Urinary bladder (tissue), 4 donors: ENCODE results near the gene LRRC3. TPM values are rescaled to one million over a fixed set of nuclear protein-coding genes. Genes with fewer than 3 reads are reported as not detected.

Experiments used
- DNase-seq: peaks from one replicate; pipeline ENCODE4 v3.0.0-alpha.2; 2015; ENCODE audit errors: extremely low spot score
- H3K27ac ChIP-seq: one replicate; pipeline ENCODE4 v1.5.1; 2013; ENCODE audit warnings: low read depth, mild to moderate bottlenecking, moderate library complexity
- H3K36me3 ChIP-seq: one replicate; pipeline ENCODE4 v1.6.1; 2013; ENCODE audit warnings: mild to moderate bottlenecking, moderate library complexity; ENCODE audit not compliant: insufficient read depth
- H3K4me1 ChIP-seq: one replicate; pipeline ENCODE4 v1.6.1; 2013; ENCODE audit warnings: mild to moderate bottlenecking, moderate library complexity; ENCODE audit not compliant: insufficient read depth
- H3K4me3 ChIP-seq: one replicate; pipeline ENCODE4 v1.5.1; 2013; ENCODE audit warnings: low read depth, low read length
- WGBS: extraction: QIAGEN DNeasy Blood & Tissue Kit; methylation state at CpG from one replicate; pipeline ENCODE4 v1.1.7; 2013; 5-methylcytosine and 5-hydroxymethylcytosine counted together
- polyA plus RNA-seq: library from polyadenylated mRNA; stranded (reverse); fragments of 200-250 nt; gene quantifications from one replicate; pipeline ENCODE4 v1.2.3, GENCODE V29; 2013
- total RNA-seq: library from RNA; depleted of rRNA; stranded (reverse); fragments of >200 nt; gene quantifications from one replicate; pipeline ENCODE4 v1.2.3, GENCODE V29; 2014
- donor health status: healthy with polysubstance abuse.
- donor health status: healthy.

Gene LRRC3
- total and polyA plus RNA-seq, 2 donors: 1.5 to 4.1 TPM

DNA sequence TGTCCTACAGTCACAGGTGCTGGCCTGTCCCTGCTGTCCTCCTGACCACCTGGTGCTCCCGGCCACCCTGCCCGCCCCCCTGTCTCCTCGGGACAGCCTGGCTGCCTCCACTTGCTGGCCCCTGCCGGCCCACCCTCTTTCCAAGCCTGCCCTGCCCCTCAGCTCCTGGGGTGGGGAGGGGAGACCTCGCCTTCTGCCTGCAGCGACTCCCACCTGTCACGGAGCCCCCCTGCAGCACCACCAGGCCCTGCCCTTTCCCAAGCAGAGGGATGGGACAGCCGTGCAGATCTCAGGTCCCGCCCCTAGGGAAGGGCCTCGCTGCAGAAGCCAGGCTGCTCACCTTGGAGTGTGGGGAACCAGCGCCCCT, 7.5 kb downstream of the LRRC3 start:
- Histone ChIP-seq H3K27ac (no peak overlapping the region), H3K4me1 (no peaks in the 10 kb centered on the region), H3K36me3 (no peaks in the 10 kb centered on the region), H3K4me3 (no peak overlapping the region)
- 84% methylated on average over 11 of the region's 11 CpGs for WGBS
- no peak for DNase-seq

DNA sequence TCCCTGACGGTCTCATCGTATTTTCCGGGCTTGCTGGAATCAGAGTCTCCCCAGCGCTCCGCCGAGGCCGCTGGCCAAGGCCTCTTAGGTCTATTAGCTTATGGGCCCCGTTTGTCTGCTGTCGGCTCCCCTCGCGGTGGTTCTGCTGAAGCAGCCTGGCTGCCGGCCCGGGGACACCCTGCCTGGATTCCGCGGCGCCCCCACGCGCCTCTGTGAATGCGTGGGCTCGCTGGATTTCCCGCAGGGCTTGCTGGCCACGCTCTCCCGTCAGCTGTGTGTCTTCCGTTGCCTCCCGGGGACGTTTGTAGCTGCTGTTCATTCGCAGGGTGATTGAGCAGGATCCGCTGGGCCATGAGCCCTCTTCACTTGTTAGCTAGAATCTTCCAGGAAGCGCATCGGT, 8.4 kb downstream of the LRRC3 start:
- H3K27ac ChIP-seq: no peak overlapping the region
- H3K4me3 ChIP-seq: no peak overlapping the region
- DNase-seq: no peak
- H3K4me1 ChIP-seq: no peaks in the 10 kb centered on the region
- H3K36me3 ChIP-seq: no peaks in the 10 kb centered on the region
- 59% methylated on average over 30 of the region's 30 CpGs for WGBS

GRCh38 chr21:44464351-44464750, 9.0 kb downstream of the LRRC3 start:
- no peak for DNase-seq
- H3K4me3 ChIP-seq: no peak overlapping the region
- WGBS: 89% methylated on average over 12 of the region's 12 CpGs
- no peaks in the 10 kb centered on the region for H3K36me3 ChIP-seq
- no peaks in the 10 kb centered on the region for H3K4me1 ChIP-seq
- no peak overlapping the region for H3K27ac ChIP-seq

DNA sequence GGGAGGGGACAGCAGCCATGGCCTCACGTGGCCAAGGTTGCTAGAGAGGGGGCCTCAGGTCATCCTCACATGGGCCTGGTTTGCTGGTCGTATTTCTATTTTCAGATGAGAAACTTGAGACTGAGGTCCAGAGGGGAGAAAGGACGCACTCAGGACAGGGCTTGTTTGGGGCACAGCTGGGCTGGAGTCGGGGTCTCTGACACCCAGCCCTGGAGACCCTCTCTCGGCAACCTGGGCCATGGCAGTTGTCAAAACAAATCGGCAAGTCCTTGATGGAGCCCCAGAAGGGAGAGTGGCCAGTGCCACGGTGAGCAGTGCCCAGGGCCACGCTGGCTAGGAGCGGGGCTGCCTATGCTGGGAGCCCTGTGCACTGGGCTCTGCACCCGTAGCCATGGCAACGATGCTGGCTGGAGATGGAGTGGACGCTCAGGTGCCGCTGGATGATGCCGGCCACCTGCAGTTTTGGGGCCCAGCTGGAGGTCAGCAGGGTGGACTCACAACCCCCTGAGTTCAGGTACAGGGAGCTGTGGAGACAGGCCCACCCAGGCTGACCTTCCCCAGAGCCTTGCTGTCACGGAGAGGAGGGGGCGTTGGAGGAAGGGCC, 11.1 kb downstream of the LRRC3 start:
- no peak overlapping the region for H3K27ac ChIP-seq
- H3K4me1 ChIP-seq: no peaks in the 10 kb centered on the region
- WGBS: 91% methylated on average over 16 of the region's 16 CpGs
- H3K4me3 ChIP-seq: no peak overlapping the region
- no peaks in the 10 kb centered on the region for H3K36me3 ChIP-seq
- no peak for DNase-seq

DNA sequence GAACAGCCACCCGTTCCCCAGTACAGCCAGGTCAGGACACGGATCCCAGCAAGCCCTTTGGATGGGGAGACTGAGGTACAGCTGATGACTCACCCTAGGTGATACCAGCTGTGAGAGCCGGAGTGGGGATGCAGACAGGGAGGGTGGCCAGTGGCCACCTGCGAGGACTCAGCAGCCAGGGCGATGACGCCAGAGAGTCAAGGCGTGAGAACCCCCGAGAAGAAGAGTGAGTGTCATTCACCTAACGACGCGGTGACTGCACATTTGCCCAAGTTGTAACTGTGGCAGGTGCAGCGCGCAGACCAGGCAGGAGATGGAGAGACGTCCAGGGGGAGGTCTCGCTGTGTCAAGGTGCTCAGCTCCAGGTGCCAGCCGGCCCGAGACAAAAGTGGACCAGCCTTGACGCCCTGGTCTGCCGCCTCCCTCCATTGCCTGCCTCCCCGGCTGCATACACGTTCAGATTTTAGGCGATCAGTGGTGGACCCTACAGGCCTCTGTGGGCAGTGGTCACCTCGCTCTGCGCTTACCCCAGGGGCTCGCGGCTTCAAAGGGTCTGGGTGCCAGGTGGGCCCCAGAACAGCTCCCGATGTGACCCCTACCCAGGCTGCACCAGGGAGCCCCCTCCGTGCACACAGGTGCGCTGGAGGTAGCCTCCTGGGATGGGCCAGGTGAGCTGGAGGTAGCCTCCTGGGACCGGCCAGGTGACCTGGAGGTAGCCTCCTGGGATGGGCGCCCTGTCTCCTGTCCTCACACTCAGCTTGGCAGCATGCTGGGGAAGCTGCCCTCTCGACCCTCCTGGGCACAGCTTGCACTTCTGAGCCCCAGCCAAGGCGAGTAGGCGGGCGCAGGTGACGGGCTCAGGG, 11.9 kb downstream of the LRRC3 start:
- Histone ChIP-seq H3K4me1 (no peaks in the 10 kb centered on the region), H3K4me3 (no peak overlapping the region), H3K27ac (no peak overlapping the region), H3K36me3 (no peaks in the 10 kb centered on the region)
- no peak for DNase-seq
- WGBS: 94% methylated on average over 36 of the region's 36 CpGs

GRCh38 chr21:44467859-44468195, 12.5 kb downstream of the LRRC3 start:
- WGBS: 95% methylated on average over 15 of the region's 15 CpGs
- no peak for DNase-seq
- Histone ChIP-seq H3K4me1 (no peaks in the 10 kb centered on the region), H3K36me3 (no peaks in the 10 kb centered on the region), H3K4me3 (no peak overlapping the region), H3K27ac (no peak overlapping the region)

DNA sequence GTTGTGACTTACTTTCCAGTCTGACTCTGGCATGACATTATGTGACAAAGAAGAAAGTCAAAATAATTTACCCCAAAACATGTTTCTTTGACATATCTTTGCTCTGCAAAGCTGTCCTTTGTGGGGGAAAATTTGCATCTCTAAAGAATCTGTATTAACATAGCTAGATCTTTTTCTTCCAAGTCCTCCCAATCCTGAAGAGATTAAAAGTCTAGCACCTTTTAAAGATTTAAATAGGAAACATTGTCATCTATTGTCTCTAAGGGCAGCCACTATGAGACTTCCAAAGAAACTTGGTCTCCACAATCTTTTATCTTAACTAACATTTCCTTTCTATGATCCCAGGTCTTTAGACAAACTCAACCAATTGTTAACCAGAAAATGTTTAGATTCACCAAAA, 16.0 kb downstream of the LRRC3 start:
- no peak overlapping the region for H3K4me3 ChIP-seq
- no peak overlapping the region for H3K27ac ChIP-seq
- no peak for DNase-seq
- no peaks in the 10 kb centered on the region for H3K36me3 ChIP-seq
- no peaks in the 10 kb centered on the region for H3K4me1 ChIP-seq

DNA sequence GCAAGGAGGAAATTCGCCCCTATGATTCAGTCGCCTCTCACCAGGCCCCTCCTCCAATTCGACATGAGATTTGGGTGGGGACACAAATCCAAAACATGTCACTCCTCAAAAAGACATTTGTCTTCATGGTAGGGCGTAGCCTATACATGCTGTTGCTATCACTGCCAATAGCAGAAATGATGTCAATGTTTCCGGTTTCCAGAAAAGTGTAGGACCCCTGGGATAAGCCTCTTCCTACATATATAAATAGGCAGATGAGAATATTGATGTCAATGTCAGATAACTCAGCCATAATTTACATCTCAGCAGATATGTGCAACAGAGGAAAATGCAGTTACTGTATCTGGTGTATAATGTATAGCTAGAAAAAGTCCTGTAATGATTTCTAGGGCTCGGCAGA, 16.7 kb downstream of the LRRC3 start:
- Histone ChIP-seq H3K4me3 (no peak overlapping the region), H3K36me3 (no peaks in the 10 kb centered on the region), H3K27ac (no peak overlapping the region), H3K4me1 (no peaks in the 10 kb centered on the region)
- 85% methylated on average over 6 of the region's 6 CpGs for WGBS
- DNase-seq: no peak

DNA sequence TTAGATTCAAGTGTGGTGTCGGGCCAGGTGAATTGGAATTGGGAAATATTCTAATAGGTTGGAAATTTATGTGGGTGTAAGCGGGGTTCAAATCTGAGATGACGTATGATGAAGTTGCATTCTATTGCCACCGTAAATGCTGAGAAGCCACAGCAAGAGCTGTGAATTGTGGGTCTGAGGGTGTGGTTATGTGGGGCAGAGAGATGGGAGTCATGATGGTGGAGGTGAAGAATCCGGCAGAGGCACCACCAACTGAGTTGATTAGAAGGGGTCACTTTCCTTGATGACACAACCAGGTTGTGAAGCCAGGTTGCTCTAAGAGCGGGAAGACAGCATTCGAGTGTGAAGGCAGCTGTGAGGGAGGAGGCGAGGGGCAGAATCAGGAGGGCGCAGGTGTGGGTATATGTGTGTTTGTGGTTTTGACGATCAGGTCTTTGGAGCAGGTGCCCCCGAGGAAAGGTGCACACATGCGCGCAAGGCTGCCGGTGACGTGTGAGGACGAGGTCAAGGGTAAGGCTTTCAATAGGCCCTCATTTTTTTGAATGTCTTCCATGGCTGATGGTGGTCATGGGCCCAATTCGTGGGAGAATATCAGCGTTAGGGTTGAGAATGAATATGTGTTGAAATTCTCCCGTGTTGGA, 18.7 kb downstream of the LRRC3 start:
- 93% methylated on average over 19 of the region's 19 CpGs for WGBS
- no peak for DNase-seq

GRCh38 chr21:44475266-44475845, 20.0 kb downstream of the LRRC3 start:
- WGBS: 88% methylated on average over 17 of the region's 17 CpGs
- no peak for DNase-seq
- H3K27ac ChIP-seq: no peak overlapping the region
- no peak overlapping the region for H3K4me3 ChIP-seq
- no peaks in the 10 kb centered on the region for H3K4me1 ChIP-seq
- H3K36me3 ChIP-seq: no peaks in the 10 kb centered on the region

More for the DNA sequence above, 18.7 kb downstream of the LRRC3 start:
- Histone ChIP-seq H3K4me1 (no peaks in the 10 kb centered on the region), H3K4me3 (no peak overlapping the region), H3K27ac (no peak overlapping the region), H3K36me3 (no peaks in the 10 kb centered on the region)

GRCh38 chr21:44477131-44477530, 21.8 kb downstream of the LRRC3 start:
- no peaks in the 10 kb centered on the region for H3K4me1 ChIP-seq
- 71% methylated on average over 8 of the region's 8 CpGs for WGBS
- H3K4me3 ChIP-seq: no peak overlapping the region
- no peaks in the 10 kb centered on the region for H3K36me3 ChIP-seq
- DNase-seq: no peak
- H3K27ac ChIP-seq: no peak overlapping the region

GRCh38 chr21:44477712-44478111, 22.4 kb downstream of the LRRC3 start:
- 65% methylated on average over 7 of the region's 7 CpGs for WGBS
- Histone ChIP-seq H3K4me3 (no peak overlapping the region), H3K4me1 (no peaks in the 10 kb centered on the region), H3K27ac (peak overlapping the region; percentile 56), H3K36me3 (no peaks in the 10 kb centered on the region)
- DNase-seq: no peak

- Histone ChIP-seq H3K4me1 (no peaks in the 10 kb centered on the region), H3K4me3 (no peak overlapping the region), H3K27ac (peak overlapping the region; percentile 56), H3K36me3 (no peaks in the 10 kb centered on the region)
- WGBS: 62% methylated on average over 16 of the region's 16 CpGs
- DNase-seq: no peak
Observed at GRCh38 chr21:44478124-44478800, 23.0 kb downstream of the LRRC3 start.
